Glutamatergic neuron (in vitro differentiated cells): Measurements from ENCODE around the gene CAPS. TPM values are rescaled to one million over a fixed set of nuclear protein-coding genes. Genes with fewer than 3 reads are reported as not detected.
A peak's percentile ranks its signal among the peaks of the same experiment; 100 is the strongest.

ENCODE experiments used
- DNase-seq: peaks from one replicate; pipeline ENCODE4 v3.0.0; 2022
- H3K27ac Mint-ChIP-seq: one replicate; pipeline ENCODE4 v1.8.0; 2020; ENCODE audit warnings: mild to moderate bottlenecking, mixed read lengths, inconsistent platforms; ENCODE audit not compliant: unreplicated experiment
- H3K27me3 Mint-ChIP-seq: one replicate; pipeline ENCODE4 v1.8.0; 2020; ENCODE audit warnings: mild to moderate bottlenecking, moderate library complexity, mixed read lengths, inconsistent platforms; ENCODE audit not compliant: unreplicated experiment
- H3K36me3 Mint-ChIP-seq: one replicate; pipeline ENCODE4 v1.8.0; 2020; ENCODE audit warnings: mild to moderate bottlenecking, mixed read lengths, inconsistent platforms; ENCODE audit not compliant: unreplicated experiment
- H3K4me1 Mint-ChIP-seq: one replicate; pipeline ENCODE4 v1.8.0; 2020; ENCODE audit warnings: mild to moderate bottlenecking, low read depth, mixed read lengths, inconsistent platforms; ENCODE audit not compliant: unreplicated experiment
- H3K4me3 Mint-ChIP-seq: one replicate; pipeline ENCODE4 v1.8.0; 2020; ENCODE audit warnings: mild to moderate bottlenecking, mixed read lengths, inconsistent platforms; ENCODE audit not compliant: unreplicated experiment
- H3K9me3 Mint-ChIP-seq: one replicate; pipeline ENCODE4 v1.8.0; 2020; ENCODE audit warnings: mild to moderate bottlenecking, moderate library complexity, mixed read lengths, inconsistent platforms; ENCODE audit not compliant: unreplicated experiment
- total RNA-seq: library from RNA; stranded (reverse); fragmentation: NEBNext Ultra II Directional; extraction: Animal tissue kit (Norgen Biotek cat#: 25700); gene quantifications from one replicate; pipeline ENCODE4 v1.2.1, GENCODE V29; 2021; ENCODE audit not compliant: unreplicated experiment
- TF ChIP-seq, protein P1 (sequence below): fragments of 200-600 bp; sonication (generic); IDR thresholded peaks from one replicate; pipeline ENCODE4 v1.5.0; 2021; ENCODE audit not compliant: partially characterized antibody, unreplicated experiment

CAPS gene
- total RNA-seq, 1 donor from 2014 or later, result 9.9 TPM

DNA sequence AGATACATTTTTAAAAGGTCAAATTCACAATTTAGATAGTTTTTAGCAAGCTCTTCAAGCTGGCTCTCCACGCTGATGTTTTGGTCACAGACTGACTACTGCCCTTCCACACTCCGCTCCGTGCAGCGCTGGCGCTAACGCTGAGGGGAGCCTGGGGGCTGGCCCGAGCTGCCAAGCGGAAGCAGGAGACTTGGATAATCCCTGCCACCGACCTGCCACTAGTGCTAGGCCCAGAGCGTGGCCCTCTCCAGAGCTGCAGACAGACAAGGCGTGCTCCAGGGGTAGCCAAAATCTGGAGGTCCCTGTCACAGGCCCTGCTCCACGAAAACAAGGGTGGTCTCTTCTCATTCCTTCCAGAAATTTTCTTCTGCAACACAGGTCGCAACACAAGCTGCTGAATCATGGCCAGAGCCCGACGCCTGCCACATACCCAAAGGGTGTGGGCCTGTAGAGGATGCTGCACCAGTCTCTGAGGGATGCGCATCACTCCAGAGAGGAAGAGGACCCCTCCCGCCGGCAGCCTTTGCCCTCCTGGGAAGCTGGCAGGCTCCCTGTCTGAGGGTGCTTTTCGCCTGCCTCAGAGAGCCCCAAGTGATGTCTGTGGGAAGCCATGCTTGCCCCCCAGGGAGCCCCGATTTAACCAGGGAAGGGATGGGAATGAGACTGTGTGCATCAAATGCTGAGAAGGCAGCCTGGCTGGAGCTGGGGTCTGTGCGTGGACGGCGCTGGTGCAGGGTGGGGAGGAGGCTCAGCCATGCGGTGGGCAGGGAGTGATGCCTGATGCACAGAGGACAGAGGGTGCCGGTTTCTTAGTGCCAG, 21.6 kb downstream of the CAPS start:
- no peak for DNase-seq
- peak overlapping the region; percentile 56 for H3K4me3 Mint-ChIP-seq
- H3K9me3 Mint-ChIP-seq, result no peaks in the 10 kb centered on the region
- no peaks in the 10 kb centered on the region for H3K36me3 Mint-ChIP-seq
- TF ChIP-seq, protein P1, sequence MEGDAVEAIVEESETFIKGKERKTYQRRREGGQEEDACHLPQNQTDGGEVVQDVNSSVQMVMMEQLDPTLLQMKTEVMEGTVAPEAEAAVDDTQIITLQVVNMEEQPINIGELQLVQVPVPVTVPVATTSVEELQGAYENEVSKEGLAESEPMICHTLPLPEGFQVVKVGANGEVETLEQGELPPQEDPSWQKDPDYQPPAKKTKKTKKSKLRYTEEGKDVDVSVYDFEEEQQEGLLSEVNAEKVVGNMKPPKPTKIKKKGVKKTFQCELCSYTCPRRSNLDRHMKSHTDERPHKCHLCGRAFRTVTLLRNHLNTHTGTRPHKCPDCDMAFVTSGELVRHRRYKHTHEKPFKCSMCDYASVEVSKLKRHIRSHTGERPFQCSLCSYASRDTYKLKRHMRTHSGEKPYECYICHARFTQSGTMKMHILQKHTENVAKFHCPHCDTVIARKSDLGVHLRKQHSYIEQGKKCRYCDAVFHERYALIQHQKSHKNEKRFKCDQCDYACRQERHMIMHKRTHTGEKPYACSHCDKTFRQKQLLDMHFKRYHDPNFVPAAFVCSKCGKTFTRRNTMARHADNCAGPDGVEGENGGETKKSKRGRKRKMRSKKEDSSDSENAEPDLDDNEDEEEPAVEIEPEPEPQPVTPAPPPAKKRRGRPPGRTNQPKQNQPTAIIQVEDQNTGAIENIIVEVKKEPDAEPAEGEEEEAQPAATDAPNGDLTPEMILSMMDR, result no peak
- H3K4me1 Mint-ChIP-seq, result peaks cover 60% of the 10 kb centered on the region
- no peaks in the 10 kb centered on the region for H3K27me3 Mint-ChIP-seq
- H3K27ac Mint-ChIP-seq, result peak overlapping the region; percentile 78

DNA sequence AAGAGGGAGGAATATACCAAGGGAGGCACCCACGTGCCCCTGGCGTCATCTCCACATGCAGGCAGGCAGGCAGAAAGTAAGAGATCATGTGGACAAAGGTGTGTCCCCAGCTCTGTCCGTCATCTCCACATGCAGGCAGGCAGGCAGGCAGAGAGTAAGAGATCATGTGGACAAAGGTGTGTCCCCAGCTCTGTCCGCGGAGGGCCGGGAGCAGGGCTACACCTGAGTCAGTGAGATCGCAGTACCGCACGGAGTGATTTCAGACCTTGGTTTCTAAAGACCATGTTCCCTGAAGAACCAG, 22.2 kb downstream of the CAPS start:
- no peak for DNase-seq
- TF ChIP-seq, protein P1, result no peak
- H3K36me3 Mint-ChIP-seq, result no peaks in the 10 kb centered on the region
- no peaks in the 10 kb centered on the region for H3K27me3 Mint-ChIP-seq
- no peaks in the 10 kb centered on the region for H3K9me3 Mint-ChIP-seq
- H3K27ac Mint-ChIP-seq, result peak overlapping the region; percentile 78
- H3K4me3 Mint-ChIP-seq, result peak overlapping the region; percentile 56
- H3K4me1 Mint-ChIP-seq, result peaks cover 60% of the 10 kb centered on the region

DNA sequence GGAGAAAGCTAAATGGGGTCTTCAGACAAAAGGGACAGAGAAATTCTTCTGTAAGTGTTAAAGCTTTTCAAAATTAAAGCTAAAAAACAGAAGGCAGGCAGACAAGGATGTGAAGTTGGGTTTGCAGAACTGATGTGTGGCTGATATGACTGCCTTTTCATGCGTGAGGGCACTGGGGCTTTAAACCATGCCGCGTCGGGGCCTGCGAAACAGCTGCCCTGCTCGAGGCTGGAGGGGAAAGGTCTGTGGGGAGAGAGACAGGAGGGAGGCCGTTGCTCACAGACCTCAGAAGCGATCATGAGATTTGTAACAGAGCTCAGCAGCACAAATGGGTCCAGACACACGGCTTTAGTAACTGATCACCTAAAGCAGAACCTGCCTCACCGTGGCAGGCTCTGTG, 23.5 kb downstream of the CAPS start:
- Mint-ChIP-seq H3K36me3 (no peaks in the 10 kb centered on the region), H3K4me1 (peaks cover 65% of the 10 kb centered on the region), H3K9me3 (no peaks in the 10 kb centered on the region), H3K4me3 (no peak overlapping the region), H3K27ac (peak overlapping the region; percentile 71), H3K27me3 (peaks cover 2% of the 10 kb centered on the region)
- TF ChIP-seq, protein P1, result no peak
- no peak for DNase-seq

DNA sequence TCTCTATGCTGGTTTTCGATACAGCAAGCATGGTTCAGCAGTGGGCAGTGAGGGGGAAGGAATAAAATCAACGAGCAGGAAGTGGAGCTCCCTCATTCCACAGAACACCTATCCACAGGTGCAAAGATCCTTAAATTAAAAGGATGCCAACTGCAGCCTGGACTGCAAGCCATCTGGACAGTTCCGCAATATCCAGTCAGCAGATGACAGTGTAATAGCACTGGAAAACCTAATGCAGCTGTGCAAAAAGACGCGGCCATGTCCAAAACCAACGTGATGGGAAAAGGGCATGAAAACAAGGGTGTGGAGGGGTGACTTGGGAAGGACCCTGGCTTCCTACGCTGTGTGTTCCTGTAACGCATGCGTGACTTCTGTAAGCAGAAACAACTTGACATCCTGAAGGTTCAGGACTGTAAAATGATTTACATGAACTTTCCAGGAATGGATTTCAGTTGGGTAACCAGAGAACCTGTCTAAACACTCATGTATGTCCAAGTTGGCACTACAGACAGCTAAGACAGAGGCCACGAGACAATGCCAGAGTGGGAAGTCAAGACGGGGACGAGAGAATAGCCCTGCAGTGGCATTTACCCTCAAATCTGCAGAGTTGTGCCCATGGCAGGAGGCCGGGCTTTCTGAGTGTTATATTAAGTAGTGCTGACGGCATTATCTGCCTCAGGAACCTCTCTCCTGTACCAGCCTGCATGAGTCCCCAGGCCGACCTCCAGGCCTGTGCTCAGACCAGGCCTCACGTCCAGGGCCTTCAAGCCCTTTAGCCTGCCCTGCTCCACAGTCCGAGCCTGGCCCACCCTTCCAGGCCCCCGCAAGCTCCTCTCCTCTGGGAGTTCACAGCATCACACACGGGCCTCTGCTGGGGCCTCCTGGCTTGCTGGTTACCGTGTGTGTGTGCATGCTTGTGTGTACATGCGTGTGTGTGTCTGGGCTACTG, 26.5 kb downstream of the CAPS start:
- Mint-ChIP-seq H3K4me3 (no peak overlapping the region), H3K9me3 (no peaks in the 10 kb centered on the region), H3K36me3 (peaks cover 6% of the 10 kb centered on the region), H3K4me1 (peaks cover 67% of the 10 kb centered on the region), H3K27ac (no peak overlapping the region), H3K27me3 (peaks cover 7% of the 10 kb centered on the region)
- DNase-seq, result no peak
- TF ChIP-seq, protein P1, result no peak
